ENCODE measurements around the gene MFGE8. TPM values are rescaled to one million over a fixed set of nuclear protein-coding genes. Genes with fewer than 3 reads are reported as not detected.

MFGE8 gene
- total RNA-seq, 2 donors from 2014 or later, result 284 to 598 TPM

DNA sequence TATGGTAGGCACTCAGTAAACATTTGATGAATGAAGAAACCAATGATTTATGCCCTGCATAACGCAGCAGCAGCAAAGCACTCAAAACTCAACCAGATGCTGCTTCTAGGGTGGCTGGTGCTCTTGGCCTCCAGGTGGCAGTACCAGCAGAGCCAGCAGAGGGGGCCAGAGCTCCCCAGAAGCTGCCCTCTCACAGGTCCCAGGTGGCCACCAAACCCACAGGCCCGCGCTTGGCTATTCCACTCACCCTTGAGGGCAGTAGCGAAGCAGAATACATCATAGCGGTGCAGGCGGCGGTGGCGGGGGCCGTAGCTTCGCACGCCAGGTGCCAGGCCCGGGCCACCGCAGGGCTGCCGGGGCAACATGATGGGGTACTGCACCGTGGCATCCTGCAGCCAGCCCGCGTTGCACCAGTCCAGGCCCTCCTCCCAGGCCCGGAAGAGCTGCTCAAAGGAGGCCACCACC is 34.4 kb downstream of the MFGE8 start:
- peaks cover 2% of the 10 kb centered on the region for H3K27me3 Mint-ChIP-seq (ENCODE audit: insufficient read depth)
- H3K9me3 Mint-ChIP-seq, result no peaks in the 10 kb centered on the region
- TF ChIP-seq, protein P1, sequence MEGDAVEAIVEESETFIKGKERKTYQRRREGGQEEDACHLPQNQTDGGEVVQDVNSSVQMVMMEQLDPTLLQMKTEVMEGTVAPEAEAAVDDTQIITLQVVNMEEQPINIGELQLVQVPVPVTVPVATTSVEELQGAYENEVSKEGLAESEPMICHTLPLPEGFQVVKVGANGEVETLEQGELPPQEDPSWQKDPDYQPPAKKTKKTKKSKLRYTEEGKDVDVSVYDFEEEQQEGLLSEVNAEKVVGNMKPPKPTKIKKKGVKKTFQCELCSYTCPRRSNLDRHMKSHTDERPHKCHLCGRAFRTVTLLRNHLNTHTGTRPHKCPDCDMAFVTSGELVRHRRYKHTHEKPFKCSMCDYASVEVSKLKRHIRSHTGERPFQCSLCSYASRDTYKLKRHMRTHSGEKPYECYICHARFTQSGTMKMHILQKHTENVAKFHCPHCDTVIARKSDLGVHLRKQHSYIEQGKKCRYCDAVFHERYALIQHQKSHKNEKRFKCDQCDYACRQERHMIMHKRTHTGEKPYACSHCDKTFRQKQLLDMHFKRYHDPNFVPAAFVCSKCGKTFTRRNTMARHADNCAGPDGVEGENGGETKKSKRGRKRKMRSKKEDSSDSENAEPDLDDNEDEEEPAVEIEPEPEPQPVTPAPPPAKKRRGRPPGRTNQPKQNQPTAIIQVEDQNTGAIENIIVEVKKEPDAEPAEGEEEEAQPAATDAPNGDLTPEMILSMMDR (conservative IDR thresholded peaks at IDR 0.05), result peak; percentile 90
- no peak overlapping the region for H3K9ac ChIP-seq (ENCODE audit: extremely low read depth, low read length, poor library complexity, severe bottlenecking)
- no peaks in the 10 kb centered on the region for H3K27me3 ChIP-seq (ENCODE audit: control insufficient read depth, insufficient read depth, low read length, poor library complexity, severe bottlenecking)
- no peak overlapping the region for H3K4me3 Mint-ChIP-seq
- no peaks in the 10 kb centered on the region for H3K36me3 Mint-ChIP-seq (ENCODE audit: low read depth)
- H3K4me1 ChIP-seq (ENCODE audit: control insufficient read depth, insufficient read depth, low read length), result no peaks in the 10 kb centered on the region
- WGBS, 2 experiments (ENCODE audit: insufficient coverage in 1 of 2, insufficient read length in 1 of 2), result 77 to 78% methylated on average over 14 to 18 of the region's 18 CpGs
- DNase-seq, result peak; percentile 95
- H3K4me3 ChIP-seq (ENCODE audit: low read length), result no peak overlapping the region
- H3K36me3 ChIP-seq (ENCODE audit: control insufficient read depth, insufficient read depth, low read length), result no peaks in the 10 kb centered on the region
- H3K9me3 ChIP-seq (ENCODE audit: control insufficient read depth, low read length), result no peaks in the 10 kb centered on the region
- no peak overlapping the region for H3K27ac Mint-ChIP-seq
- H3K4me1 Mint-ChIP-seq, result no peaks in the 10 kb centered on the region
- no peak overlapping the region for H3K27ac ChIP-seq (ENCODE audit: low read depth, low read length)

- H3K27me3 ChIP-seq (ENCODE audit: control insufficient read depth, insufficient read depth, low read length, poor library complexity, severe bottlenecking), result no peaks in the 10 kb centered on the region
- Mint-ChIP-seq H3K4me3 (no peak overlapping the region), H3K27me3 (ENCODE audit: insufficient read depth) (peaks cover 2% of the 10 kb centered on the region), H3K9me3 (no peaks in the 10 kb centered on the region), H3K27ac (no peak overlapping the region), H3K4me1 (no peaks in the 10 kb centered on the region), H3K36me3 (ENCODE audit: low read depth) (no peaks in the 10 kb centered on the region)
- H3K4me1 ChIP-seq (ENCODE audit: control insufficient read depth, insufficient read depth, low read length), result no peaks in the 10 kb centered on the region
- no peak overlapping the region for H3K27ac ChIP-seq (ENCODE audit: low read depth, low read length)
- WGBS, 2 experiments (ENCODE audit: insufficient coverage in 1 of 2, insufficient read length in 1 of 2), result 94 to 99% methylated on average over 20 to 22 of the region's 22 CpGs
- DNase-seq, result no peak
- TF ChIP-seq, protein P1 (conservative IDR thresholded peaks at IDR 0.05), result no peak
- no peaks in the 10 kb centered on the region for H3K36me3 ChIP-seq (ENCODE audit: control insufficient read depth, insufficient read depth, low read length)
- no peak overlapping the region for H3K9ac ChIP-seq (ENCODE audit: extremely low read depth, low read length, poor library complexity, severe bottlenecking)
- no peak overlapping the region for H3K4me3 ChIP-seq (ENCODE audit: low read length)
- H3K9me3 ChIP-seq (ENCODE audit: control insufficient read depth, low read length), result no peaks in the 10 kb centered on the region
Measured at GRCh38 chr15:88877906-88878305, 35.3 kb downstream of the MFGE8 start.

- no peaks in the 10 kb centered on the region for H3K27me3 ChIP-seq (ENCODE audit: control insufficient read depth, insufficient read depth, low read length, poor library complexity, severe bottlenecking)
- 87 to 92% methylated on average over 9 to 11 of the region's 11 CpGs for WGBS, 2 experiments (ENCODE audit: insufficient coverage in 1 of 2, insufficient read length in 1 of 2)
Measured at GRCh38 chr15:88877415-88877814, 35.8 kb downstream of the MFGE8 start.

More at GRCh38 chr15:88877415-88877814, 35.8 kb downstream of the MFGE8 start:
- no peak overlapping the region for H3K4me3 Mint-ChIP-seq
- TF ChIP-seq, protein P1 (conservative IDR thresholded peaks at IDR 0.05), result no peak
- H3K27ac ChIP-seq (ENCODE audit: low read depth, low read length), result no peak overlapping the region
- H3K27me3 Mint-ChIP-seq (ENCODE audit: insufficient read depth), result peaks cover 7% of the 10 kb centered on the region
- no peak for DNase-seq
- no peaks in the 10 kb centered on the region for H3K4me1 ChIP-seq (ENCODE audit: control insufficient read depth, insufficient read depth, low read length)
- no peak overlapping the region for H3K27ac Mint-ChIP-seq
- H3K9ac ChIP-seq (ENCODE audit: extremely low read depth, low read length, poor library complexity, severe bottlenecking), result no peak overlapping the region
- no peaks in the 10 kb centered on the region for H3K9me3 ChIP-seq (ENCODE audit: control insufficient read depth, low read length)
- H3K4me3 ChIP-seq (ENCODE audit: low read length), result no peak overlapping the region
- no peaks in the 10 kb centered on the region for H3K9me3 Mint-ChIP-seq
- no peaks in the 10 kb centered on the region for H3K36me3 Mint-ChIP-seq (ENCODE audit: low read depth)
- no peaks in the 10 kb centered on the region for H3K36me3 ChIP-seq (ENCODE audit: control insufficient read depth, insufficient read depth, low read length)
- H3K4me1 Mint-ChIP-seq, result no peaks in the 10 kb centered on the region
